IMR-90 (cell line): ENCODE measurements around the gene IQCE. TPM values are rescaled to one million over a fixed set of nuclear protein-coding genes. Genes with fewer than 3 reads are reported as not detected.

ENCODE experiments used
- ATAC-seq: fragments of 200-7000 bp; cut with Tn5 transposase; 2 replicates; pipeline ENCODE4 v1.9.1; 2020; ENCODE audit warnings: low read depth, mild to moderate bottlenecking, moderate library complexity
- BruUV-seq: library from RNA; stranded (reverse); fragments of 400-500 nt; replicated peaks from 2 replicates; lab custom pipeline; 2021; lab: Mats Ljungman, UMichigan
- CTCF ChIA-PET: fragments of 300-600 bp; formaldehyde crosslinking; extraction: SDS; loops from one replicate; lab custom pipeline; 2021; ENCODE audit warnings: antibody characterized with exemption; lab: Yijun Ruan, JAX
- POLR2A ChIA-PET: fragments of 300-600 bp; sonication (Branson Sonifier 250); formaldehyde crosslinking; loops from one replicate; lab custom pipeline; 2022; ENCODE audit warnings: antibody characterized with exemption; ENCODE audit not compliant: unreplicated experiment; lab: Charles Lee
- DNase-seq: peaks from one replicate; pipeline ENCODE4 v3.0.0; 2013
- H2AFZ ChIP-seq: replicated peaks from 2 replicates; pipeline ENCODE3; 2013; ENCODE audit warnings: low read length, mild to moderate bottlenecking; ENCODE audit not compliant: poor library complexity
- H2AK5ac ChIP-seq: 2 replicates; pipeline ENCODE4 v1.6.1; 2013; ENCODE audit warnings: low read depth, low read length, inconsistent platforms
- H2AK9ac ChIP-seq: replicated peaks from 2 replicates; pipeline ENCODE3; 2013; ENCODE audit warnings: mild to moderate bottlenecking, low read depth, low read length, moderate library complexity; ENCODE audit not compliant: poor library complexity
- H2BK120ac ChIP-seq: 2 replicates; pipeline ENCODE4 v1.6.1; 2013; ENCODE audit warnings: low read depth, low read length, inconsistent platforms
- H2BK15ac ChIP-seq: 3 replicates; pipeline ENCODE4 v1.6.1; 2013; ENCODE audit warnings: low read depth, low read length, inconsistent platforms
- H2BK20ac ChIP-seq: 2 replicates; pipeline ENCODE4 v1.6.1; 2013; ENCODE audit warnings: low read depth, mild to moderate bottlenecking, inconsistent platforms, low read length, moderate library complexity
- H2BK5ac ChIP-seq: 2 replicates; pipeline ENCODE4 v1.6.1; 2013; ENCODE audit warnings: mild to moderate bottlenecking, low read depth, low read length, inconsistent platforms; ENCODE audit not compliant: poor library complexity, severe bottlenecking
- H3K14ac ChIP-seq: replicated peaks from 2 replicates; pipeline ENCODE4 v1.6.1; 2013; ENCODE audit warnings: low read depth, low read length, inconsistent platforms
- H3K18ac ChIP-seq: 2 replicates; pipeline ENCODE4 v1.6.1; 2013; ENCODE audit warnings: low read depth, low read length, control low read depth
- H3K23ac ChIP-seq: 2 replicates; pipeline ENCODE4 v1.6.1; 2013; ENCODE audit warnings: low read depth, low read length, inconsistent platforms
- H3K27ac ChIP-seq: 2 replicates; pipeline ENCODE4 v1.5.1; 2013; ENCODE audit warnings: mild to moderate bottlenecking, control low read depth, low read length; ENCODE audit not compliant: insufficient read depth
- H3K27me3 ChIP-seq: 2 replicates; pipeline ENCODE4 v1.6.1; 2013; ENCODE audit warnings: low read length; ENCODE audit not compliant: control insufficient read depth, insufficient read depth
- H3K36me3 ChIP-seq: 2 replicates; pipeline ENCODE4 v1.6.1; 2013; ENCODE audit warnings: low read length, mixed read lengths; ENCODE audit not compliant: control insufficient read depth, insufficient read depth
- H3K4ac ChIP-seq: 2 replicates; pipeline ENCODE4 v1.6.1; 2013; ENCODE audit warnings: low read depth, low read length, inconsistent platforms
- H3K4me1 ChIP-seq: 2 replicates; pipeline ENCODE4 v1.6.1; 2013; ENCODE audit warnings: low read length, mixed read lengths; ENCODE audit not compliant: control insufficient read depth, insufficient read depth
- H3K4me2 ChIP-seq: 2 replicates; pipeline ENCODE4 v1.6.1; 2013; ENCODE audit warnings: low read depth, mild to moderate bottlenecking, control low read depth, low read length, moderate library complexity
- H3K4me3 ChIP-seq: 2 replicates; pipeline ENCODE4 v1.5.1; 2013; ENCODE audit warnings: low read depth, mild to moderate bottlenecking, control low read depth, low read length, moderate library complexity; ENCODE audit not compliant: insufficient read depth
- H3K56ac ChIP-seq: 2 replicates; pipeline ENCODE4 v1.6.1; 2013; ENCODE audit warnings: low read length, inconsistent platforms; ENCODE audit not compliant: insufficient read depth; ENCODE audit errors: extremely low read depth
- H3K79me1 ChIP-seq, 2 experiments: 2 replicates each; pipeline ENCODE4 v1.6.1; 2013; ENCODE audit warnings: low read length in 2 of 2, inconsistent platforms in 1 of 2, low read depth in 1 of 2
- H3K9ac ChIP-seq: 2 replicates; pipeline ENCODE4 v1.6.1; 2013; ENCODE audit warnings: low read depth, low read length, control low read depth
- H3K9me1 ChIP-seq: 2 replicates; pipeline ENCODE4 v1.6.1; 2013; ENCODE audit warnings: low read length, inconsistent platforms; ENCODE audit not compliant: insufficient read depth
- H3K9me3 ChIP-seq: 2 replicates; pipeline ENCODE4 v1.6.1; 2013; ENCODE audit warnings: low read length; ENCODE audit not compliant: control insufficient read depth, insufficient read depth
- H4K20me1 ChIP-seq: 2 replicates; pipeline ENCODE4 v1.6.1; 2013; ENCODE audit warnings: low read length, inconsistent platforms; ENCODE audit not compliant: insufficient read depth
- H4K5ac ChIP-seq: 2 replicates; pipeline ENCODE4 v1.6.1; 2013; ENCODE audit warnings: mild to moderate bottlenecking, low read depth, low read length, control low read depth
- H4K8ac ChIP-seq, 2 experiments: 2 replicates each; pipeline ENCODE4 v1.6.1; 2013; ENCODE audit warnings: low read depth in 2 of 2, low read length in 2 of 2, control low read depth in 1 of 2, inconsistent platforms in 1 of 2
- H4K91ac ChIP-seq: 2 replicates; pipeline ENCODE4 v1.6.1; 2013; ENCODE audit warnings: low read depth, low read length, inconsistent platforms; ENCODE audit not compliant: insufficient read depth
- BHLHE40 ChIP-seq: fragments of 150-350 bp; IDR thresholded peaks from 2 replicates; pipeline ENCODE4 v1.6.1; 2016; ENCODE audit warnings: mild to moderate bottlenecking, low read depth, low read length
- CEBPB ChIP-seq: IDR thresholded peaks from 2 replicates; pipeline ENCODE4 v1.6.1; 2012; ENCODE audit warnings: low read depth, low read length, improper control_type of control experiment
- CHD1 ChIP-seq: IDR thresholded peaks from 2 replicates; pipeline ENCODE4 v1.6.1; 2012; ENCODE audit warnings: low read depth, low read length, improper control_type of control experiment
- FOS ChIP-seq: fragments of 150-350 bp; IDR thresholded peaks from 2 replicates; pipeline ENCODE4 v1.6.1; 2016; ENCODE audit warnings: low read depth, low read length
- MAFK ChIP-seq: IDR thresholded peaks from 2 replicates; pipeline ENCODE4 v1.6.1; 2012; ENCODE audit warnings: low read depth, low read length, improper control_type of control experiment
- MAZ ChIP-seq: IDR thresholded peaks from 2 replicates; pipeline ENCODE4 v1.6.1; 2012; ENCODE audit warnings: low read depth, mild to moderate bottlenecking, low read length, improper control_type of control experiment, moderate library complexity, borderline replicate concordance
- MXI1 ChIP-seq: IDR thresholded peaks from 2 replicates; pipeline ENCODE4 v1.6.1; 2012; ENCODE audit warnings: low read depth, mild to moderate bottlenecking, low read length, moderate library complexity, borderline replicate concordance
- NFE2L2 ChIP-seq: fragments of 150-350 bp; IDR thresholded peaks from 2 replicates; pipeline ENCODE4 v1.6.1; 2016; ENCODE audit warnings: low read depth, mild to moderate bottlenecking, low read length
- POLR2A ChIP-seq: IDR thresholded peaks from 2 replicates; pipeline ENCODE4 v1.6.1; 2012; ENCODE audit warnings: mild to moderate bottlenecking, low read depth, low read length
- RAD21 ChIP-seq: IDR thresholded peaks from 2 replicates; pipeline ENCODE4 v1.6.1; 2012; ENCODE audit warnings: low read length, improper control_type of control experiment
- RCOR1 ChIP-seq: IDR thresholded peaks from 2 replicates; pipeline ENCODE4 v1.6.1; 2012; ENCODE audit warnings: mild to moderate bottlenecking, low read length, improper control_type of control experiment; ENCODE audit not compliant: insufficient replicate concordance
- RFX5 ChIP-seq: IDR thresholded peaks from 2 replicates; pipeline ENCODE4 v1.8.0; 2012; ENCODE audit warnings: low read depth, mild to moderate bottlenecking, low read length, moderate library complexity
- SMC3 ChIP-seq: fragments of 150-350 bp; IDR thresholded peaks from 2 replicates; pipeline ENCODE4 v1.6.1; 2016; ENCODE audit warnings: low read depth, mild to moderate bottlenecking, antibody characterized with exemption, low read length, moderate library complexity
- WGBS, 2 experiments: methylation state at CpG; one replicate each; pipeline versions ENCODE4 v1.1.5 to v1.1.7; 2013; ENCODE audit warnings: missing lambda C conversion rate in 2 of 2; ENCODE audit not compliant: insufficient read length in 1 of 2; ENCODE audit errors: extremely low coverage in 2 of 2; 5-methylcytosine and 5-hydroxymethylcytosine counted together
- dilution Hi-C: fragments of 300-500 bp; cut with HindIII; formaldehyde crosslinking; loops from one replicate; pipeline ENCODE4 v1.14.3; 2018; ENCODE audit warnings: low sequenced_read_pairs; ENCODE audit not compliant: unreplicated experiment
- in situ Hi-C: fragments of 300-500 bp; cut with MboI; formaldehyde crosslinking; loops from 3 replicates; pipeline ENCODE4 v1.14.3; 2019; ENCODE audit warnings: low sequenced_read_pairs, inconsistent platforms, mixed read lengths
- intact Hi-C: fragments of 100-400 bp; cut with micrococcal nuclease; formaldehyde crosslinking; loops from 2 replicates; pipeline ENCODE4 v1.10.0; 2022
- polyA plus RNA-seq, 3 experiments: library from polyadenylated mRNA; depleted of rRNA; stranded (reverse); fragments of >200 nt; gene quantifications; 2 replicates each; pipeline ENCODE4 v1.2.3, GENCODE V29; 2012; ENCODE audit warnings: low replicate concordance in 1 of 3
- total RNA-seq: library from RNA; depleted of rRNA; stranded (reverse); fragments of >200 nt; gene quantifications from 2 replicates; pipeline ENCODE4 v1.2.3, GENCODE V29; 2012
- TF ChIP-seq, protein P1 (sequence below): conservative IDR thresholded peaks from 2 replicates; pipeline ENCODE4 v1.5.1; 2012; ENCODE audit warnings: mild to moderate bottlenecking, low read depth, low read length, improper control_type of control experiment
- TF ChIP-seq, protein P2 (sequence below): fragments of 150-350 bp; IDR thresholded peaks from 2 replicates; pipeline ENCODE4 v1.6.1; 2016; ENCODE audit warnings: low read depth, mild to moderate bottlenecking, low read length, moderate library complexity, borderline replicate concordance
- TF ChIP-seq, protein P3 (sequence below): fragments of 150-350 bp; IDR thresholded peaks from 2 replicates; pipeline ENCODE4 v1.6.1; 2017; ENCODE audit warnings: mild to moderate bottlenecking, antibody characterized with exemption, low read length, low read depth

IQCE gene
- total and polyA plus RNA-seq, 2 of the 4 experiments (the other 2 are of a cell fraction): 5.0 to 6.3 TPM

DNA sequence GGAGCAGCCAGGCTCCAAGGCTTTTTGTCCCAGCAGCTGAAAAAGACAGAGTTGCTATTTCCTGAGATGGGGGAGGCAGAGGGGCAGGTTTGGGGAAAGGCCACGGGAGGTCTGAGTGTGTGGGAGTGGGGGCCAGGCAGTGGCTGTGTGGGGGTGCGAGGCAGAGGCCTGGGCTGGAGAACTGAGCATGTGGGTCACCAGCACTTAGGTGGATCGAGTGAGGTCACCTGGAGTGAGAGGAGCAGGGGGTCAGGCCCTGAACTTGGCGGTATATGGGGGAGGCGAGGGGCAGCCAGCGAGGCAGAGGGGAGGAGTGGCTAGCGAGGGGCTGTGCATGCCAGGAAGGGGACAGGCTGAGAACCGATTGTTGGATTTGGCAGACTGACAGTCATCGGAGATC lies 28.4 kb downstream of the IQCE start:
- no peaks in the 10 kb centered on the region for H3K9me3 ChIP-seq
- CTCF ChIA-PET: no interaction called here
- H2AFZ ChIP-seq: no peak overlapping the region
- no peak overlapping the region for H2AK5ac ChIP-seq
- H3K9me1 ChIP-seq: no peaks in the 10 kb centered on the region
- H2BK5ac ChIP-seq: no peak overlapping the region
- no peaks in the 10 kb centered on the region for H4K20me1 ChIP-seq
- no peak overlapping the region for H3K4me2 ChIP-seq
- no peak overlapping the region for H2BK120ac ChIP-seq
- TF ChIP-seq, protein P1, sequence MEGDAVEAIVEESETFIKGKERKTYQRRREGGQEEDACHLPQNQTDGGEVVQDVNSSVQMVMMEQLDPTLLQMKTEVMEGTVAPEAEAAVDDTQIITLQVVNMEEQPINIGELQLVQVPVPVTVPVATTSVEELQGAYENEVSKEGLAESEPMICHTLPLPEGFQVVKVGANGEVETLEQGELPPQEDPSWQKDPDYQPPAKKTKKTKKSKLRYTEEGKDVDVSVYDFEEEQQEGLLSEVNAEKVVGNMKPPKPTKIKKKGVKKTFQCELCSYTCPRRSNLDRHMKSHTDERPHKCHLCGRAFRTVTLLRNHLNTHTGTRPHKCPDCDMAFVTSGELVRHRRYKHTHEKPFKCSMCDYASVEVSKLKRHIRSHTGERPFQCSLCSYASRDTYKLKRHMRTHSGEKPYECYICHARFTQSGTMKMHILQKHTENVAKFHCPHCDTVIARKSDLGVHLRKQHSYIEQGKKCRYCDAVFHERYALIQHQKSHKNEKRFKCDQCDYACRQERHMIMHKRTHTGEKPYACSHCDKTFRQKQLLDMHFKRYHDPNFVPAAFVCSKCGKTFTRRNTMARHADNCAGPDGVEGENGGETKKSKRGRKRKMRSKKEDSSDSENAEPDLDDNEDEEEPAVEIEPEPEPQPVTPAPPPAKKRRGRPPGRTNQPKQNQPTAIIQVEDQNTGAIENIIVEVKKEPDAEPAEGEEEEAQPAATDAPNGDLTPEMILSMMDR: no peak
- TF ChIP-seq, protein P2, sequence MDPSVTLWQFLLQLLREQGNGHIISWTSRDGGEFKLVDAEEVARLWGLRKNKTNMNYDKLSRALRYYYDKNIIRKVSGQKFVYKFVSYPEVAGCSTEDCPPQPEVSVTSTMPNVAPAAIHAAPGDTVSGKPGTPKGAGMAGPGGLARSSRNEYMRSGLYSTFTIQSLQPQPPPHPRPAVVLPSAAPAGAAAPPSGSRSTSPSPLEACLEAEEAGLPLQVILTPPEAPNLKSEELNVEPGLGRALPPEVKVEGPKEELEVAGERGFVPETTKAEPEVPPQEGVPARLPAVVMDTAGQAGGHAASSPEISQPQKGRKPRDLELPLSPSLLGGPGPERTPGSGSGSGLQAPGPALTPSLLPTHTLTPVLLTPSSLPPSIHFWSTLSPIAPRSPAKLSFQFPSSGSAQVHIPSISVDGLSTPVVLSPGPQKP: no peak
- TF ChIP-seq, protein P3, sequence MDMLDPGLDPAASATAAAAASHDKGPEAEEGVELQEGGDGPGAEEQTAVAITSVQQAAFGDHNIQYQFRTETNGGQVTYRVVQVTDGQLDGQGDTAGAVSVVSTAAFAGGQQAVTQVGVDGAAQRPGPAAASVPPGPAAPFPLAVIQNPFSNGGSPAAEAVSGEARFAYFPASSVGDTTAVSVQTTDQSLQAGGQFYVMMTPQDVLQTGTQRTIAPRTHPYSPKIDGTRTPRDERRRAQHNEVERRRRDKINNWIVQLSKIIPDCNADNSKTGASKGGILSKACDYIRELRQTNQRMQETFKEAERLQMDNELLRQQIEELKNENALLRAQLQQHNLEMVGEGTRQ: no peak
- no peak for TF ChIP-seq CHD1
- TF ChIP-seq FOS: no peak
- TF ChIP-seq CEBPB: no peak
- TF ChIP-seq SMC3: no peak
- TF ChIP-seq RFX5: no peak
- TF ChIP-seq NFE2L2: no peak
- TF ChIP-seq MXI1: no peak
- no peak for TF ChIP-seq RAD21
- no peak for TF ChIP-seq MAFK
- no peak for TF ChIP-seq POLR2A
- no peak for TF ChIP-seq RCOR1
- TF ChIP-seq BHLHE40: no peak
- no peak for TF ChIP-seq MAZ
- no peak overlapping the region for H3K27ac ChIP-seq
- intact Hi-C loops: no loop called here
- no peak overlapping the region for H3K18ac ChIP-seq
- in situ Hi-C loops: no loop called here
- H3K36me3 ChIP-seq: peaks cover 18% of the 10 kb centered on the region
- no peak overlapping the region for H3K56ac ChIP-seq
- POLR2A ChIA-PET: no interaction called here
- ATAC-seq (no peak), DNase-seq (no peak)
- H3K14ac ChIP-seq: no peak overlapping the region
- no peak overlapping the region for H4K91ac ChIP-seq
- H3K4ac ChIP-seq: no peak overlapping the region
- H4K8ac ChIP-seq: no peak overlapping the region
- no peak overlapping the region for H2BK15ac ChIP-seq
- no peak overlapping the region for H3K9ac ChIP-seq
- H2AK9ac ChIP-seq: no peak overlapping the region
- H4K5ac ChIP-seq: no peak overlapping the region
- H2BK20ac ChIP-seq: no peak overlapping the region
- H3K23ac ChIP-seq: no peak overlapping the region
- H3K27me3 ChIP-seq: no peaks in the 10 kb centered on the region
- no TSS peak for BruUV-seq
- dilution Hi-C loops: no loop called here
- 96% methylated on average over 7 of the region's 9 CpGs; no CpG with 5 or more reads in 1 of the 2 experiments for WGBS, 2 experiments
- H3K79me1 ChIP-seq: no peaks in the 10 kb centered on the region
- H3K4me3 ChIP-seq: no peak overlapping the region
- no peaks in the 10 kb centered on the region for H3K4me1 ChIP-seq
